Smooth muscle cell (in vitro differentiated cells): ENCODE data around the gene SLC9A3. TPM values are rescaled to one million over a fixed set of nuclear protein-coding genes. Genes with fewer than 3 reads are reported as not detected.

ENCODE experiments used
- DNase-seq: peaks from one replicate; lab custom pipeline; 2025; ENCODE audit not compliant: unreplicated experiment; lab: John Stamatoyannopoulos, UW
- H2AFZ ChIP-seq: fragments of 200-600 bp; sonication (generic); 2 replicates; pipeline ENCODE4 v1.6.0; 2016; ENCODE audit warnings: antibody characterized with exemption, low read depth, mild to moderate bottlenecking
- H3F3A ChIP-seq: fragments of 200-600 bp; sonication (generic); 2 replicates; pipeline ENCODE4 v1.6.0; 2017; ENCODE audit warnings: antibody characterized with exemption, low read depth
- H3K27ac ChIP-seq: fragments of 200-600 bp; sonication (generic); 2 replicates; pipeline ENCODE4 v1.5.1; 2016; ENCODE audit warnings: low read depth, mild to moderate bottlenecking
- H3K27me3 ChIP-seq: fragments of 200-600 bp; sonication (generic); 2 replicates; pipeline ENCODE4 v1.6.1; 2016; ENCODE audit warnings: low read depth, mild to moderate bottlenecking
- H3K36me3 ChIP-seq: fragments of 200-600 bp; sonication (generic); 2 replicates; pipeline ENCODE4 v1.5.1; 2016; ENCODE audit warnings: low read depth
- H3K4me1 ChIP-seq: fragments of 200-600 bp; sonication (generic); 2 replicates; pipeline ENCODE4 v1.5.1; 2016; ENCODE audit warnings: low read depth
- H3K4me2 ChIP-seq: fragments of 200-600 bp; sonication (generic); 2 replicates; pipeline ENCODE4 v1.6.0; 2016; ENCODE audit warnings: mild to moderate bottlenecking
- H3K4me3 ChIP-seq: fragments of 200-600 bp; sonication (generic); 2 replicates; pipeline ENCODE4 v1.5.1; 2016; ENCODE audit warnings: mild to moderate bottlenecking
- H3K79me2 ChIP-seq: fragments of 200-600 bp; sonication (generic); 2 replicates; pipeline ENCODE4 v1.6.0; 2016; ENCODE audit warnings: low read depth, mild to moderate bottlenecking
- H3K9ac ChIP-seq: fragments of 200-600 bp; sonication (generic); 2 replicates; pipeline ENCODE4 v1.6.0; 2016; ENCODE audit warnings: low read depth
- H3K9me3 ChIP-seq: fragments of 200-600 bp; sonication (generic); replicated peaks from 2 replicates; pipeline ENCODE4 v1.5.1; 2016; ENCODE audit warnings: low read depth
- H4K20me1 ChIP-seq: fragments of 200-600 bp; sonication (generic); 2 replicates; pipeline ENCODE4 v1.6.0; 2016; ENCODE audit warnings: low read depth
- WGBS: methylation state at CpG from one replicate; pipeline ENCODE4 v1.1.7; 2016; ENCODE audit warnings: low lambda C conversion rate; 5-methylcytosine and 5-hydroxymethylcytosine counted together
- polyA plus RNA-seq: library from polyadenylated mRNA; unstranded; fragments of >200 nt; fragmentation: Nextera tagmentation; extraction: Ambion mirVana; gene quantifications from 2 replicates; pipeline ENCODE4 v1.2.1, GENCODE V29; 2016
- total RNA-seq: library from RNA; depleted of rRNA; stranded (reverse); fragments of >200 nt; gene quantifications from 2 replicates; pipeline ENCODE4 v1.2.3, GENCODE V29; 2014
- TF ChIP-seq, protein P1 (sequence below): fragments of 200-600 bp; sonication (generic); IDR thresholded peaks from 2 replicates; pipeline ENCODE4 v1.5.1; 2017; ENCODE audit warnings: borderline replicate concordance, mild to moderate bottlenecking, antibody characterized with exemption; ENCODE audit not compliant: insufficient read depth, poor library complexity, severe bottlenecking

The SLC9A3 gene
- total and polyA plus RNA-seq, 2 experiments from 2014 or later, result 1.1 to 1.8 TPM

DNA sequence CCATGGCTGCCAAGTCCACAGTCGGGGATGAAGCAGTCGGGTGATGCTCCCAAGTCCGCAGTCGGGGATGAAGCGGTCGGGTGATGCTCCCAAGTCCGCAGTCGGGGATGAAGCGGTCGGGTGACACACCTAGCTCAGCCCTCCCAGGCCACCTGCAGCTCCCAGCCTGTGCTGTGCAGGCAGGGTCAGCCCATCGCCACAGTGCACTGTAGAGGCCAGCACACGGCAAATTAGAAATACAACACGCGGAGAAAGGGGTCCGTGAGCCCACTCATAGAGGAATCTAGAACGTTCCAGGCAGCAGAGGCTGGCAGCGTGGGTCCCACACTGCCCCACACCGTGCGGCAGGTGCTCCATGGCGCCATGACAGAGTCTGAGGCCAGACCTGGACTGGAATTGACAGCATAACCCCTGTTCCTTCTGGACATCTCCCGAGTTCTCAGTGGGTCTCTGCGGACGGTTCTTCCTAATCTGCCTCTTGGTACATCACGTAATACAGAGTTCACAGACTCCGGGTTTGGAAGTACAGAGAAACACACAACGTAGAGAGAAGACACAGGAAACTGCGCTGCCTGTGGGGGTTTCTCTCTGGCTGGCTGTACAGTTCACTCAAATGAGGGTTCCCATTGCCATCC is 89.0 kb downstream of the SLC9A3 start:
- TF ChIP-seq, protein P1, sequence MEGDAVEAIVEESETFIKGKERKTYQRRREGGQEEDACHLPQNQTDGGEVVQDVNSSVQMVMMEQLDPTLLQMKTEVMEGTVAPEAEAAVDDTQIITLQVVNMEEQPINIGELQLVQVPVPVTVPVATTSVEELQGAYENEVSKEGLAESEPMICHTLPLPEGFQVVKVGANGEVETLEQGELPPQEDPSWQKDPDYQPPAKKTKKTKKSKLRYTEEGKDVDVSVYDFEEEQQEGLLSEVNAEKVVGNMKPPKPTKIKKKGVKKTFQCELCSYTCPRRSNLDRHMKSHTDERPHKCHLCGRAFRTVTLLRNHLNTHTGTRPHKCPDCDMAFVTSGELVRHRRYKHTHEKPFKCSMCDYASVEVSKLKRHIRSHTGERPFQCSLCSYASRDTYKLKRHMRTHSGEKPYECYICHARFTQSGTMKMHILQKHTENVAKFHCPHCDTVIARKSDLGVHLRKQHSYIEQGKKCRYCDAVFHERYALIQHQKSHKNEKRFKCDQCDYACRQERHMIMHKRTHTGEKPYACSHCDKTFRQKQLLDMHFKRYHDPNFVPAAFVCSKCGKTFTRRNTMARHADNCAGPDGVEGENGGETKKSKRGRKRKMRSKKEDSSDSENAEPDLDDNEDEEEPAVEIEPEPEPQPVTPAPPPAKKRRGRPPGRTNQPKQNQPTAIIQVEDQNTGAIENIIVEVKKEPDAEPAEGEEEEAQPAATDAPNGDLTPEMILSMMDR, result no peak
- 93% methylated on average over 27 of the region's 27 CpGs for WGBS
- DNase-seq, result no peak
- Histone ChIP-seq H3F3A (no peaks in the 10 kb centered on the region), H3K9ac (no peak overlapping the region), H3K36me3 (no peaks in the 10 kb centered on the region), H3K4me3 (no peak overlapping the region), H3K9me3 (no peaks in the 10 kb centered on the region), H3K4me2 (no peak overlapping the region), H3K79me2 (no peaks in the 10 kb centered on the region), H3K27me3 (no peaks in the 10 kb centered on the region), H3K4me1 (no peaks in the 10 kb centered on the region), H3K27ac (no peak overlapping the region), H4K20me1 (no peaks in the 10 kb centered on the region), H2AFZ (no peak overlapping the region)

DNA sequence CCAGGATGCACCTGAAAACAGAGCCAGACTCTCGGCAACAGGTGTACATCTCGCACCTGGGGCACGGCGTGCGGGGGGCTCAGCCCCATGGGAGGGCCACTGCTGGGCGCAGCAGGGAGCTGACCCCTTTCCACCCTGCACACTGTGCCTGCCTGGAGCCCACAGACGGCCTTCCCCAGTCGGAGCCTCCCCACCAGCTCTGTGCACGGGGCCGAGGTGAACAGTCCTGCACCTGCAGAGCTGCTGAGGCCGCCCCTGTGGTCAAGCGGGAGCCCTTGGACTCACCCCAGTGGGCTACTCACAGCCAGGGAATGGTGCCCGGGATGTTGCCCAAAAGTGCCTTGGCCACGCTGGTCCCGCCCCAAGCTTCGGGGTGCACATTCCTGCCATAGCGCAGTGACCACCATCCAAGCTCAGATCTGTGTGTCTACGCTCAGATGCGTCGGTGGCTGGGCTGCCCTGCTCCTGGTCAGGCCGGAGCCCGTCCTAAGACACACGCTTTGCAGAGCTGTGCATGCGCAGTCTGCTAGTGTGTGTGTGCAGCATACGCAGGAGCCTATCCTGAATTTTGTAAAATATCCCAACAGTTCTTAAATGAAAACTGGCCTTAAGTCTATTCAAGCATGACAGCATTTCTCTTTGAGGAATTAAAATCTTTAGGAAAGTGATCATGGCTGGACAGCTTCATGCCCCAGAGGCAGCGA is 89.7 kb downstream of the SLC9A3 start:
- Histone ChIP-seq H3K9me3 (no peaks in the 10 kb centered on the region), H4K20me1 (no peaks in the 10 kb centered on the region), H3K27me3 (no peaks in the 10 kb centered on the region), H3K79me2 (no peaks in the 10 kb centered on the region), H3K9ac (no peak overlapping the region), H3K36me3 (no peaks in the 10 kb centered on the region), H2AFZ (no peak overlapping the region), H3K4me3 (no peak overlapping the region), H3F3A (no peaks in the 10 kb centered on the region), H3K27ac (no peak overlapping the region), H3K4me1 (no peaks in the 10 kb centered on the region), H3K4me2 (no peak overlapping the region)
- 94% methylated on average over 26 of the region's 26 CpGs for WGBS
- TF ChIP-seq, protein P1, result no peak
- DNase-seq, result no peak

DNA sequence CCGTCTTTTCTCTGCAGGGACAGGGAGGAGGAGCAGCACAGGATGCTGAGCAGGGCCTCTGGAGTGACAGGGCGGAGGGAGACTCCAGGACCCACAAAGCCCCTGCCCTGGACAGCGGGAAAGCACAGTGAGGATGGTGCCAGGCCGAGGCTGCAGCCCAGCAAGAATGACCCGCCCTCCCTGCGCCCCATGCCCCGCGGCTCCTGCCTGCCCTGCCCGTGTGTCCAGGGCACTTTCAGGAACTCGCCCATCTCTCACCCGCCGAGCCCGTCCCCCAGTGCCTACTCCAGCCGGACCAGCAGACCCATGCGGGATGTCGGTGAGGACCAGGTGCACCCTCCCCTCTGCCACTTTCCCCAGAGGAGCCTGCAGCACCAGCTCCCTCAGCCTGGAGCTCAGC is 90.4 kb downstream of the SLC9A3 start:
- 92% methylated on average over 16 of the region's 16 CpGs for WGBS
- Histone ChIP-seq H3K4me3 (no peak overlapping the region), H3K27me3 (no peaks in the 10 kb centered on the region), H3K27ac (no peak overlapping the region), H3K79me2 (no peaks in the 10 kb centered on the region), H2AFZ (no peak overlapping the region), H3K36me3 (no peaks in the 10 kb centered on the region), H4K20me1 (no peaks in the 10 kb centered on the region), H3K4me1 (no peaks in the 10 kb centered on the region), H3F3A (no peaks in the 10 kb centered on the region), H3K4me2 (no peak overlapping the region), H3K9ac (no peak overlapping the region), H3K9me3 (no peaks in the 10 kb centered on the region)
- TF ChIP-seq, protein P1, result no peak
- no peak for DNase-seq
